IMR-90 (cell line): ENCODE measurements around the gene GBE1. TPM values are rescaled to one million over a fixed set of nuclear protein-coding genes. Genes with fewer than 3 reads are reported as not detected.

Experiments used
- ATAC-seq: fragments of 200-7000 bp; cut with Tn5 transposase; 2 replicates; pipeline ENCODE4 v1.9.1; 2020; ENCODE audit warnings: low read depth, mild to moderate bottlenecking, moderate library complexity
- BruUV-seq: library from RNA; stranded (reverse); fragments of 400-500 nt; replicated peaks from 2 replicates; lab custom pipeline; 2021; lab: Mats Ljungman, UMichigan
- CTCF ChIA-PET: fragments of 300-600 bp; formaldehyde crosslinking; extraction: SDS; loops from one replicate; lab custom pipeline; 2021; ENCODE audit warnings: antibody characterized with exemption; lab: Yijun Ruan, JAX
- POLR2A ChIA-PET: fragments of 300-600 bp; sonication (Branson Sonifier 250); formaldehyde crosslinking; loops from one replicate; lab custom pipeline; 2022; ENCODE audit warnings: antibody characterized with exemption; ENCODE audit not compliant: unreplicated experiment; lab: Charles Lee
- DNase-seq: peaks from one replicate; pipeline ENCODE4 v3.0.0; 2013
- H2AFZ ChIP-seq: replicated peaks from 2 replicates; pipeline ENCODE3; 2013; ENCODE audit warnings: low read length, mild to moderate bottlenecking; ENCODE audit not compliant: poor library complexity
- H2AK5ac ChIP-seq: 2 replicates; pipeline ENCODE4 v1.6.1; 2013; ENCODE audit warnings: low read depth, low read length, inconsistent platforms
- H2AK9ac ChIP-seq: replicated peaks from 2 replicates; pipeline ENCODE3; 2013; ENCODE audit warnings: mild to moderate bottlenecking, low read depth, low read length, moderate library complexity; ENCODE audit not compliant: poor library complexity
- H2BK120ac ChIP-seq: 2 replicates; pipeline ENCODE4 v1.6.1; 2013; ENCODE audit warnings: low read depth, low read length, inconsistent platforms
- H2BK15ac ChIP-seq: 3 replicates; pipeline ENCODE4 v1.6.1; 2013; ENCODE audit warnings: low read depth, low read length, inconsistent platforms
- H2BK20ac ChIP-seq: 2 replicates; pipeline ENCODE4 v1.6.1; 2013; ENCODE audit warnings: low read depth, mild to moderate bottlenecking, inconsistent platforms, low read length, moderate library complexity
- H2BK5ac ChIP-seq: 2 replicates; pipeline ENCODE4 v1.6.1; 2013; ENCODE audit warnings: mild to moderate bottlenecking, low read depth, low read length, inconsistent platforms; ENCODE audit not compliant: poor library complexity, severe bottlenecking
- H3K14ac ChIP-seq: replicated peaks from 2 replicates; pipeline ENCODE4 v1.6.1; 2013; ENCODE audit warnings: low read depth, low read length, inconsistent platforms
- H3K18ac ChIP-seq: 2 replicates; pipeline ENCODE4 v1.6.1; 2013; ENCODE audit warnings: low read depth, low read length, control low read depth
- H3K23ac ChIP-seq: 2 replicates; pipeline ENCODE4 v1.6.1; 2013; ENCODE audit warnings: low read depth, low read length, inconsistent platforms
- H3K27ac ChIP-seq: 2 replicates; pipeline ENCODE4 v1.5.1; 2013; ENCODE audit warnings: mild to moderate bottlenecking, control low read depth, low read length; ENCODE audit not compliant: insufficient read depth
- H3K27me3 ChIP-seq: 2 replicates; pipeline ENCODE4 v1.6.1; 2013; ENCODE audit warnings: low read length; ENCODE audit not compliant: control insufficient read depth, insufficient read depth
- H3K36me3 ChIP-seq: 2 replicates; pipeline ENCODE4 v1.6.1; 2013; ENCODE audit warnings: low read length, mixed read lengths; ENCODE audit not compliant: control insufficient read depth, insufficient read depth
- H3K4ac ChIP-seq: 2 replicates; pipeline ENCODE4 v1.6.1; 2013; ENCODE audit warnings: low read depth, low read length, inconsistent platforms
- H3K4me1 ChIP-seq: 2 replicates; pipeline ENCODE4 v1.6.1; 2013; ENCODE audit warnings: low read length, mixed read lengths; ENCODE audit not compliant: control insufficient read depth, insufficient read depth
- H3K4me2 ChIP-seq: 2 replicates; pipeline ENCODE4 v1.6.1; 2013; ENCODE audit warnings: low read depth, mild to moderate bottlenecking, control low read depth, low read length, moderate library complexity
- H3K4me3 ChIP-seq: 2 replicates; pipeline ENCODE4 v1.5.1; 2013; ENCODE audit warnings: low read depth, mild to moderate bottlenecking, control low read depth, low read length, moderate library complexity; ENCODE audit not compliant: insufficient read depth
- H3K56ac ChIP-seq: 2 replicates; pipeline ENCODE4 v1.6.1; 2013; ENCODE audit warnings: low read length, inconsistent platforms; ENCODE audit not compliant: insufficient read depth; ENCODE audit errors: extremely low read depth
- H3K79me1 ChIP-seq, 2 experiments: 2 replicates each; pipeline ENCODE4 v1.6.1; 2013; ENCODE audit warnings: low read length in 2 of 2, inconsistent platforms in 1 of 2, low read depth in 1 of 2
- H3K9ac ChIP-seq: 2 replicates; pipeline ENCODE4 v1.6.1; 2013; ENCODE audit warnings: low read depth, low read length, control low read depth
- H3K9me1 ChIP-seq: 2 replicates; pipeline ENCODE4 v1.6.1; 2013; ENCODE audit warnings: low read length, inconsistent platforms; ENCODE audit not compliant: insufficient read depth
- H3K9me3 ChIP-seq: 2 replicates; pipeline ENCODE4 v1.6.1; 2013; ENCODE audit warnings: low read length; ENCODE audit not compliant: control insufficient read depth, insufficient read depth
- H4K20me1 ChIP-seq: 2 replicates; pipeline ENCODE4 v1.6.1; 2013; ENCODE audit warnings: low read length, inconsistent platforms; ENCODE audit not compliant: insufficient read depth
- H4K5ac ChIP-seq: 2 replicates; pipeline ENCODE4 v1.6.1; 2013; ENCODE audit warnings: mild to moderate bottlenecking, low read depth, low read length, control low read depth
- H4K8ac ChIP-seq, 2 experiments: 2 replicates each; pipeline ENCODE4 v1.6.1; 2013; ENCODE audit warnings: low read depth in 2 of 2, low read length in 2 of 2, control low read depth in 1 of 2, inconsistent platforms in 1 of 2
- H4K91ac ChIP-seq: 2 replicates; pipeline ENCODE4 v1.6.1; 2013; ENCODE audit warnings: low read depth, low read length, inconsistent platforms; ENCODE audit not compliant: insufficient read depth
- BHLHE40 ChIP-seq: fragments of 150-350 bp; IDR thresholded peaks from 2 replicates; pipeline ENCODE4 v1.6.1; 2016; ENCODE audit warnings: mild to moderate bottlenecking, low read depth, low read length
- CHD1 ChIP-seq: IDR thresholded peaks from 2 replicates; pipeline ENCODE4 v1.6.1; 2012; ENCODE audit warnings: low read depth, low read length, improper control_type of control experiment
- FOS ChIP-seq: fragments of 150-350 bp; IDR thresholded peaks from 2 replicates; pipeline ENCODE4 v1.6.1; 2016; ENCODE audit warnings: low read depth, low read length
- MAFK ChIP-seq: IDR thresholded peaks from 2 replicates; pipeline ENCODE4 v1.6.1; 2012; ENCODE audit warnings: low read depth, low read length, improper control_type of control experiment
- MAZ ChIP-seq: IDR thresholded peaks from 2 replicates; pipeline ENCODE4 v1.6.1; 2012; ENCODE audit warnings: low read depth, mild to moderate bottlenecking, low read length, improper control_type of control experiment, moderate library complexity, borderline replicate concordance
- MXI1 ChIP-seq: IDR thresholded peaks from 2 replicates; pipeline ENCODE4 v1.6.1; 2012; ENCODE audit warnings: low read depth, mild to moderate bottlenecking, low read length, moderate library complexity, borderline replicate concordance
- NFE2L2 ChIP-seq: fragments of 150-350 bp; IDR thresholded peaks from 2 replicates; pipeline ENCODE4 v1.6.1; 2016; ENCODE audit warnings: low read depth, mild to moderate bottlenecking, low read length
- POLR2A ChIP-seq: IDR thresholded peaks from 2 replicates; pipeline ENCODE4 v1.6.1; 2012; ENCODE audit warnings: mild to moderate bottlenecking, low read depth, low read length
- RAD21 ChIP-seq: IDR thresholded peaks from 2 replicates; pipeline ENCODE4 v1.6.1; 2012; ENCODE audit warnings: low read length, improper control_type of control experiment
- RCOR1 ChIP-seq: IDR thresholded peaks from 2 replicates; pipeline ENCODE4 v1.6.1; 2012; ENCODE audit warnings: mild to moderate bottlenecking, low read length, improper control_type of control experiment; ENCODE audit not compliant: insufficient replicate concordance
- RFX5 ChIP-seq: IDR thresholded peaks from 2 replicates; pipeline ENCODE4 v1.8.0; 2012; ENCODE audit warnings: low read depth, mild to moderate bottlenecking, low read length, moderate library complexity
- SMC3 ChIP-seq: fragments of 150-350 bp; IDR thresholded peaks from 2 replicates; pipeline ENCODE4 v1.6.1; 2016; ENCODE audit warnings: low read depth, mild to moderate bottlenecking, antibody characterized with exemption, low read length, moderate library complexity
- USF2 ChIP-seq: fragments of 150-350 bp; IDR thresholded peaks from 2 replicates; pipeline ENCODE4 v1.6.1; 2017; ENCODE audit warnings: mild to moderate bottlenecking, antibody characterized with exemption, low read length, low read depth
- WGBS, 2 experiments: methylation state at CpG; one replicate each; pipeline versions ENCODE4 v1.1.5 to v1.1.7; 2013; ENCODE audit warnings: missing lambda C conversion rate in 2 of 2; ENCODE audit not compliant: insufficient read length in 1 of 2; ENCODE audit errors: extremely low coverage in 2 of 2; 5-methylcytosine and 5-hydroxymethylcytosine counted together
- dilution Hi-C: fragments of 300-500 bp; cut with HindIII; formaldehyde crosslinking; loops from one replicate; pipeline ENCODE4 v1.14.3; 2018; ENCODE audit warnings: low sequenced_read_pairs; ENCODE audit not compliant: unreplicated experiment
- in situ Hi-C: fragments of 300-500 bp; cut with MboI; formaldehyde crosslinking; loops from 3 replicates; pipeline ENCODE4 v1.14.3; 2019; ENCODE audit warnings: low sequenced_read_pairs, inconsistent platforms, mixed read lengths
- intact Hi-C: fragments of 100-400 bp; cut with micrococcal nuclease; formaldehyde crosslinking; loops from 2 replicates; pipeline ENCODE4 v1.10.0; 2022
- polyA plus RNA-seq, 3 experiments: library from polyadenylated mRNA; depleted of rRNA; stranded (reverse); fragments of >200 nt; gene quantifications; 2 replicates each; pipeline ENCODE4 v1.2.3, GENCODE V29; 2012; ENCODE audit warnings: low replicate concordance in 1 of 3
- total RNA-seq: library from RNA; depleted of rRNA; stranded (reverse); fragments of >200 nt; gene quantifications from 2 replicates; pipeline ENCODE4 v1.2.3, GENCODE V29; 2012
- TF ChIP-seq, protein P1 (sequence below): fragments of 150-350 bp; IDR thresholded peaks from 2 replicates; pipeline ENCODE4 v1.6.1; 2016; ENCODE audit warnings: low read depth, mild to moderate bottlenecking, low read length, moderate library complexity, borderline replicate concordance

Gene GBE1
- total and polyA plus RNA-seq, 2 of the 4 experiments (the other 2 are of a cell fraction): 36.7 to 90.3 TPM

GRCh38 chr3:81620849-81621248, 140.6 kb downstream of the GBE1 start:
- no CpG with 5 or more reads among the region's 5 CpGs for WGBS, 2 experiments
- Histone ChIP-seq H2BK15ac (no peak overlapping the region), H2BK5ac (no peak overlapping the region), H3K14ac (no peak overlapping the region), H4K20me1 (no peaks in the 10 kb centered on the region), H3K4me2 (no peak overlapping the region), H3K36me3 (0 out of 2 replicates have a peak, but pooled peaks cover 1% of the 10 kb centered on the region), H2AK5ac (no peak overlapping the region), H3K4me1 (no peaks in the 10 kb centered on the region; the same call in 1 of the 2 replicates), H3K9ac (no peak overlapping the region), H3K27ac (no peak overlapping the region), H2AFZ (no peak overlapping the region), H3K56ac (no peak overlapping the region), H4K91ac (no peak overlapping the region), H3K4ac (no peak overlapping the region), H2BK120ac (no peak overlapping the region), H4K5ac (no peak overlapping the region), H3K18ac (no peak overlapping the region), H3K27me3 (no peaks in the 10 kb centered on the region), H2BK20ac (no peak overlapping the region), H2AK9ac (no peak overlapping the region), H3K79me1 (peaks cover 7 to 10% of the 10 kb centered on the region in 2 experiments; a peak in 1 of 4 replicates), H3K4me3 (no peak overlapping the region), H3K9me3 (no peaks in the 10 kb centered on the region), H3K9me1 (no peaks in the 10 kb centered on the region), H3K23ac (no peak overlapping the region), H4K8ac (no peak overlapping the region)
- CTCF ChIA-PET: no interaction called here
- POLR2A ChIA-PET: no interaction called here
- TF ChIP-seq MAFK: no peak
- TF ChIP-seq SMC3: no peak
- TF ChIP-seq USF2: no peak
- no peak for TF ChIP-seq BHLHE40
- TF ChIP-seq, protein P1, sequence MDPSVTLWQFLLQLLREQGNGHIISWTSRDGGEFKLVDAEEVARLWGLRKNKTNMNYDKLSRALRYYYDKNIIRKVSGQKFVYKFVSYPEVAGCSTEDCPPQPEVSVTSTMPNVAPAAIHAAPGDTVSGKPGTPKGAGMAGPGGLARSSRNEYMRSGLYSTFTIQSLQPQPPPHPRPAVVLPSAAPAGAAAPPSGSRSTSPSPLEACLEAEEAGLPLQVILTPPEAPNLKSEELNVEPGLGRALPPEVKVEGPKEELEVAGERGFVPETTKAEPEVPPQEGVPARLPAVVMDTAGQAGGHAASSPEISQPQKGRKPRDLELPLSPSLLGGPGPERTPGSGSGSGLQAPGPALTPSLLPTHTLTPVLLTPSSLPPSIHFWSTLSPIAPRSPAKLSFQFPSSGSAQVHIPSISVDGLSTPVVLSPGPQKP: no peak
- no peak for TF ChIP-seq RFX5
- TF ChIP-seq MAZ: no peak
- TF ChIP-seq NFE2L2: no peak
- TF ChIP-seq RAD21: no peak
- TF ChIP-seq RCOR1: no peak
- no peak for TF ChIP-seq POLR2A
- TF ChIP-seq MXI1: no peak
- TF ChIP-seq CHD1: no peak
- TF ChIP-seq FOS: no peak
- dilution Hi-C loops: no loop called here
- no peak; the same call in 1 of the 2 replicates for ATAC-seq
- no TSS peak for BruUV-seq
- intact Hi-C loops: no loop called here
- DNase-seq: no peak
- in situ Hi-C loops: no loop called here
